Lower lobe of right lung (tissue), 2 donors: ENCODE results near the gene ACAT2. TPM values are rescaled to one million over a fixed set of nuclear protein-coding genes. Genes with fewer than 3 reads are reported as not detected.
"Not testable (repeated sequence)": the region's sequence is repeated elsewhere in the genome, so short reads cannot be mapped to it uniquely, and the experiment has no call there.

Experiments used
- ATAC-seq, 2 donors: fragments of 200-7000 bp; cut with Tn5 transposase; one replicate each; pipeline ENCODE4 v1.9.1; 2020 to 2022; ENCODE audit warnings: mild to moderate bottlenecking in 2 of 2, moderate library complexity in 2 of 2
- DNase-seq: peaks from one replicate; pipeline ENCODE4 v3.0.0-alpha.2; 2020
- H3K27ac ChIP-seq: fragments of 200-600 bp; one replicate; pipeline ENCODE4 v1.8.0; 2022
- H3K27me3 ChIP-seq: fragments of 200-600 bp; one replicate; pipeline ENCODE4 v1.8.0; 2022; ENCODE audit warnings: low read depth
- H3K36me3 ChIP-seq: fragments of 200-600 bp; one replicate; pipeline ENCODE4 v1.8.0; 2022; ENCODE audit warnings: mild to moderate bottlenecking
- H3K4me1 ChIP-seq: fragments of 200-600 bp; one replicate; pipeline ENCODE4 v1.8.0; 2022
- H3K4me3 ChIP-seq: fragments of 200-600 bp; one replicate; pipeline ENCODE4 v1.8.0; 2022; ENCODE audit warnings: mild to moderate bottlenecking
- H3K9me3 ChIP-seq: fragments of 200-600 bp; one replicate; pipeline ENCODE4 v1.8.0; 2022
- intact Hi-C: fragments of 100-400 bp; cut with DNase I; formaldehyde crosslinking; loops from one replicate; pipeline ENCODE4 v1.11.0; 2022
- total RNA-seq: library from RNA; stranded (reverse); fragmentation: NEBNext Ultra II Directional; extraction: Animal tissue kit (Norgen Biotek cat#: 25700); gene quantifications from one replicate; pipeline ENCODE4 v1.2.1, GENCODE V29; 2021
- TF ChIP-seq, protein P1 (sequence below): fragments of 200-600 bp; IDR thresholded peaks from one replicate; pipeline ENCODE4 v1.8.0; 2022; ENCODE audit warnings: antibody characterized with exemption, mild to moderate bottlenecking
- donor health status: DM: no; HTN: yes; CAD: no; lungs with severe emphysema.

The ACAT2 gene
- total RNA-seq, 1 donor from 2014 or later, result 42.4 TPM

DNA sequence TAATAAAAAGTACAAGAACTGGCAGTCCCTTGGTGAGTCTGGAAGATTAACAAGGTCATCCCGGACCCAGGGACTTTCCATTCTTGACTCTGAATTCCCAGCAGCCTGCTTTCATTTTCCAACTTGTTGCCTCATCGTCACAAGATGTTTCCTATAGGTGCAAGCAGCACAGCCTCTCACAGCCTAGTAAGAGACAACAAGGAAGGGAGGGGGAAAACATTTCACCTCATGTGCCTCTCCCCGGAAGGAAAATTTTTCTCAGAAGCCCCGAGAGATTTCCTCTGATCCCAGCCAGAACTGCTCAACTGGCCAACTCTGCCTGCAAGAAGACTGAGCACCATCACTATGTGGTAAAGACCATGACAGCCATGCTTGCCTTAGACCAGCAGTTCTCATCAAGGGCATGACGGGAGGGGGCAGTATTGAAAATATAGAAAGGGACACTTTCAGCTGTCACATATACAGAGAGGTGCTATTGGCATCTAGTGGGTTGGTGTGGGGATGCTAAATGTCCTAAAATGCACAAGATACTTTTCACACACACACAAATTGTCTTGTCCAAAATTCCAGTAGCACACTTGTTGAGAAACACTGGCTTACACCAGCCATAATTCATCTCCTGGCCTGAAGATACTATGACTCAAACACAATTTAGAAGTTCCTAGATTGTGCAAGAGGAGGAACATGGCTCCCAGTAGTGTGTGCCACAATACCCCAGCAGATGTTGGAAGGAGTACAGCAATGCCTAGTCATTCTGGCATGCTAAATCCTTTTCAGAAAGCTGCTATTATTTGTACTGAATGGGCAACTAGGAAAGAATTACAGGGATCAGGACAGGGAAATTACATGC lies 45.4 kb upstream of the ACAT2 start:
- TF ChIP-seq, protein P1, sequence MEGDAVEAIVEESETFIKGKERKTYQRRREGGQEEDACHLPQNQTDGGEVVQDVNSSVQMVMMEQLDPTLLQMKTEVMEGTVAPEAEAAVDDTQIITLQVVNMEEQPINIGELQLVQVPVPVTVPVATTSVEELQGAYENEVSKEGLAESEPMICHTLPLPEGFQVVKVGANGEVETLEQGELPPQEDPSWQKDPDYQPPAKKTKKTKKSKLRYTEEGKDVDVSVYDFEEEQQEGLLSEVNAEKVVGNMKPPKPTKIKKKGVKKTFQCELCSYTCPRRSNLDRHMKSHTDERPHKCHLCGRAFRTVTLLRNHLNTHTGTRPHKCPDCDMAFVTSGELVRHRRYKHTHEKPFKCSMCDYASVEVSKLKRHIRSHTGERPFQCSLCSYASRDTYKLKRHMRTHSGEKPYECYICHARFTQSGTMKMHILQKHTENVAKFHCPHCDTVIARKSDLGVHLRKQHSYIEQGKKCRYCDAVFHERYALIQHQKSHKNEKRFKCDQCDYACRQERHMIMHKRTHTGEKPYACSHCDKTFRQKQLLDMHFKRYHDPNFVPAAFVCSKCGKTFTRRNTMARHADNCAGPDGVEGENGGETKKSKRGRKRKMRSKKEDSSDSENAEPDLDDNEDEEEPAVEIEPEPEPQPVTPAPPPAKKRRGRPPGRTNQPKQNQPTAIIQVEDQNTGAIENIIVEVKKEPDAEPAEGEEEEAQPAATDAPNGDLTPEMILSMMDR, result no peak
- no peaks in the 10 kb centered on the region for H3K36me3 ChIP-seq
- peak; percentile 84 to 87 for ATAC-seq
- intact Hi-C loops, result no loop called here
- peak overlapping the region; percentile 66 for H3K27ac ChIP-seq
- H3K27me3 ChIP-seq, result no peaks in the 10 kb centered on the region
- H3K4me3 ChIP-seq, result peak overlapping the region; percentile 18
- H3K9me3 ChIP-seq, result no peaks in the 10 kb centered on the region
- no peak for DNase-seq
- H3K4me1 ChIP-seq, result peaks cover 25% of the 10 kb centered on the region

DNA sequence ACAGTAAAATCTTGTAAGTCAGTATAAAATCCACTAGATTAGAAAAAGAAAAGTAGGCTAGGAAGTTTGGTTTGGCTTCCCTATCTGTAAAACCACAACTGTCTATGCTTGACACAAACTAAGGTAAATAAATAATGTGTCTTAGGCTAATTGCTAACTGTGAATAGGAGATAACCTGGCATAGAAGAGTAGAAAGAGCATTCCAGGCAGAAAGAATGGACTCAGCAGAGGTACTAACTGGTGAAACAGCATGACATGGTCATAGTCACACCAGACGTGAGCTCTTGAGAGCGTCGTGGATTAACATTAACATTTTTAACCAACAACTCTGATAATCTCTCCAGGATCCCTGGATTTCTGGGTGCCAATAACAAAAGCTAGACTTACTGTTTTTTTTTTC lies 43.2 kb upstream of the ACAT2 start:
- H3K9me3 ChIP-seq, result no peaks in the 10 kb centered on the region
- TF ChIP-seq, protein P1, result no peak
- H3K4me3 ChIP-seq, result no peak overlapping the region
- peaks cover 25% of the 10 kb centered on the region for H3K4me1 ChIP-seq
- no peak overlapping the region for H3K27ac ChIP-seq
- no peaks in the 10 kb centered on the region for H3K36me3 ChIP-seq
- no peaks in the 10 kb centered on the region for H3K27me3 ChIP-seq
- ATAC-seq (no peak), DNase-seq (no peak)
- intact Hi-C loops, result no loop called here

DNA sequence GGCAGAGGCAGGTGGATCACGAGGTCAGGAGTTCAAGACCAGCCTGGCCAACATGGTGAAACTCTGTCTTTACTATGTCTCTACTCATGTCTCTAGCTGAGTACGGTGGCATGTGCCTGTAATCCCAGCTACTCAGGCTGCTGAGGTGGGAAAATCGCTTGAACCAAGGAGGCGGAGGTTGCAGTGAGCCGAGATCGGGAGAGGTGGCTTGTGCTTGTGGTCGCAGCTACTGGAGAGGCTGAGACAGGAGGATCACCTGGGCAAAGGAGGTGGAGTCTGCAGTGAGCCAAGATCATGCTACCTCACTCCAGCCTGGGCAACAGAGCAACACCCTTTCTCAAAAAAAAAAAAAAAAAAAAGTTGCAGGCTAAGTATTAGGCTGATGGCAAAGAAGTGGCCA lies 42.6 kb upstream of the ACAT2 start:
- ATAC-seq (no peak), DNase-seq (no peak)
- Histone ChIP-seq H3K27ac (no peak overlapping the region), H3K9me3 (no peaks in the 10 kb centered on the region), H3K4me3 (no peak overlapping the region), H3K36me3 (no peaks in the 10 kb centered on the region), H3K27me3 (no peaks in the 10 kb centered on the region), H3K4me1 (peaks cover 25% of the 10 kb centered on the region)
- intact Hi-C loops, result no loop called here
- TF ChIP-seq, protein P1, result no peak

DNA sequence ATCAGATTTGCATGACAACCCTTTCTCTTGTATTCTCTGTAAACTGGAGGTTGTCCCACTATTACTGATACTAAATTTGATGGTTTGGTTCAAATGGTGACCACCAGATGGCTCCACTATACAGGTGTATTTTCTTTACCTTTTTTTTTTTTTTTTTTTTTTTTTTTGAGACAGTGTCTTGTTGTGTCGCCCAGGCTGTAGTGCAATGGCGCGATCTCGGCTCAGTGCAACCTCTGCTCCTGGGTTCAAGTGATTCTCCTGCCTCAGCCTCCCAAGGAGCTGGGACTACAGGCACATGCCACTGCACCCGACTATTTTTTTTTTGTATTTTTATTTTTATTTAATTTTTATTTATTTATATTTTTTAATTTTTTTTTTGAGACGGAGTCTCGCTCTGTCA lies 41.1 kb upstream of the ACAT2 start:
- H3K9me3 ChIP-seq, result no peaks in the 10 kb centered on the region
- H3K4me3 ChIP-seq, result no peak overlapping the region
- ATAC-seq (peak; percentile 34 to 38), DNase-seq (no peak)
- H3K36me3 ChIP-seq, result no peaks in the 10 kb centered on the region
- H3K27ac ChIP-seq, result no peak overlapping the region
- TF ChIP-seq, protein P1, result peak; percentile 40
- H3K27me3 ChIP-seq, result no peaks in the 10 kb centered on the region
- peaks cover 24% of the 10 kb centered on the region for H3K4me1 ChIP-seq
- intact Hi-C loops, result no loop called here

DNA sequence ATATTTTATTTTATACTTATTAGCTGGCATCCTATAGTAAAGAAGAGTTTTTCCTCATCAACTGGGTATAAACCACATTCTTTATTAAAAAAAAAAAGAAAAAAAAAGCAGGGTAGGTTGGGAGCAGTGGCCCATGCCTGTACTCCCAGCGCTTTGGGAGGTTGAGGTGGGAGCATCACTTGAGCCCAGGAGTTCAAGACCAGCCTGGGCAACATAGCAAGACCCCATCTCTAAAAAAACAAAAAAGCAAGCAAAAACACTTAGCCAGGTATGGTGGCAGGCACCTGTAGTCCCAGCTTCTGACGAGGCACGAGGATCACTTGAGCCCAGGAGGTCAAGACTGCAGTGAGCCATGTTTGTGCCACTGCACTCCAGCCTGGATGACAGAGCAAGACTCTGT lies 39.9 kb upstream of the ACAT2 start:
- intact Hi-C loops, H3K36me3 ChIP-seq, ATAC-seq, DNase-seq, H3K27ac ChIP-seq, H3K27me3 ChIP-seq, H3K9me3 ChIP-seq, H3K4me3 ChIP-seq: not testable (repeated sequence)
- peaks cover 16% of the 10 kb centered on the region for H3K4me1 ChIP-seq

DNA sequence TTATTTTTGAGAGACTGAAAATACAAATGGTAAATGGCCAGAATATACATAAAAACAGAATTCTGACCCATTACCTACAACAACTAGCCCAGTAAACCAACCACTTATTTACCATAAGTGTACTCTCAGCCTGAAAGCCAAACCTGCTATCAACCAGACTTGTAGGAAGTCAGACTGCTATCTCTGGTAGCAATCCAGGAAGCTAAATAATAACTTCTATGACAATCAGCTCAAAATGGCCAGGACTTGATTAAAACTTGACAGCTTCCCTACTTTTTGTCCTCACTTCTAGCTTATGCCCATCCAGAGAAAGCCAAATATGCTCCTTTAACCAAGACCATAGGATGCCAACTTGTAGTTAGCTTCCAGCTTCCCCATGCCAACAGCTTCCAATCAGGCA lies 39.2 kb upstream of the ACAT2 start:
- Histone ChIP-seq H3K27ac (no peak overlapping the region), H3K9me3 (no peaks in the 10 kb centered on the region), H3K27me3 (no peaks in the 10 kb centered on the region), H3K36me3 (no peaks in the 10 kb centered on the region), H3K4me3 (no peak overlapping the region), H3K4me1 (peaks cover 12% of the 10 kb centered on the region)
- DNase-seq (no peak), ATAC-seq (no peak)
- intact Hi-C loops, result no loop called here
- TF ChIP-seq, protein P1, result no peak
